GM18505 (cell line): ENCODE results near the gene JSRP1.

Experiments
- ATAC-seq: cut with Tn5 transposase; IDR thresholded peaks from one replicate; pipeline ENCODE4 v1.9.1; 2021; ENCODE audit not compliant: unreplicated experiment
- POLR2A ChIP-seq: IDR thresholded peaks from 4 replicates; pipeline ENCODE4 v1.6.1; 2011; ENCODE audit warnings: borderline replicate concordance; ENCODE audit not compliant: insufficient read depth, insufficient read length; ENCODE audit errors: extremely low read depth

The JSRP1 gene

GRCh38 chr19:2223959-2224358 lies 32.3 kb downstream of the JSRP1 start:
- no peak for TF ChIP-seq POLR2A
- no peak for ATAC-seq

- TF ChIP-seq POLR2A, result no peak
- no peak for ATAC-seq
Measured at GRCh38 chr19:2223391-2223790, 32.8 kb downstream of the JSRP1 start.

- no peak for ATAC-seq
- TF ChIP-seq POLR2A, result no peak
Measured at GRCh38 chr19:2221918-2222317, 34.3 kb downstream of the JSRP1 start.

- no peak for ATAC-seq
- no peak for TF ChIP-seq POLR2A
Measured at GRCh38 chr19:2221250-2221831, 34.9 kb downstream of the JSRP1 start.

- TF ChIP-seq POLR2A, result no peak
- ATAC-seq, result no peak
Measured at GRCh38 chr19:2219726-2220125, 36.5 kb downstream of the JSRP1 start.

GRCh38 chr19:2217591-2217990 lies 38.6 kb downstream of the JSRP1 start:
- no peak for ATAC-seq
- no peak for TF ChIP-seq POLR2A

GRCh38 chr19:2216361-2217225 lies 39.6 kb downstream of the JSRP1 start:
- no peak for ATAC-seq
- no peak for TF ChIP-seq POLR2A

GRCh38 chr19:2215281-2215751 lies 40.9 kb downstream of the JSRP1 start:
- ATAC-seq, result no peak
- no peak for TF ChIP-seq POLR2A

GRCh38 chr19:2214251-2214650 lies 42.0 kb downstream of the JSRP1 start:
- TF ChIP-seq POLR2A, result no peak
- ATAC-seq, result no peak

GRCh38 chr19:2213799-2214198 lies 42.4 kb downstream of the JSRP1 start:
- TF ChIP-seq POLR2A, result no peak
- ATAC-seq, result no peak

- peak; percentile 11 for TF ChIP-seq POLR2A
- ATAC-seq, result no peak
Measured at GRCh38 chr19:2212861-2213711, 43.1 kb downstream of the JSRP1 start.

GRCh38 chr19:2210987-2211740 lies 45.1 kb downstream of the JSRP1 start:
- no peak for ATAC-seq
- TF ChIP-seq POLR2A, result no peak

- no peak for ATAC-seq
- no peak for TF ChIP-seq POLR2A
Measured at GRCh38 chr19:2210206-2210605, 46.0 kb downstream of the JSRP1 start.
